ENCODE measurements around the gene TWNK.
"Not testable (repeated sequence)": the region's sequence is repeated elsewhere in the genome, so short reads cannot be mapped to it uniquely, and the experiment has no call there.

Gene TWNK

DNA sequence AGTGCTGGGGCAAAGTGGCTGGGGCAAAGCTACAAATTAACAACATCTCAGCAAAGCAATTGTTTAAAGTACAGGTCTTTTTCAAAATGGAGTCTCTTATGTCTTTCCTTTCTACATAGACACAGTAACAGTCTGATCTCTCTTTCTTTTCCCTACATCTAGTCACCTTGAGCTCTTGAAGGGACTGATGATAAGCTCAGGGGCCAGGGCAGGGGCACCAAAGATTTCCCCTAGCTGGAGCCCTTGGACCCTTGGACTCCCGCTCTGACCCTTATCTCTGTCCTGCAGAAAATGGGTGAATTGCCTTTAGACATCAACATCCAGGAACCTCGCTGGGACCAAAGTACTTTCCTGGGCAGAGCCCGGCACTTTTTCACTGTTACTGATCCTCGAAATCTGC, 47.1 kb downstream of the TWNK start:
- Histone ChIP-seq H3K36me3 (ENCODE audit: control insufficient read depth in 4 of 4, insufficient read depth in 4 of 4, low read length in 3 of 4) (peaks cover 8 to 49% (median 26%) of the 10 kb centered on the region in 4 experiments), H3K4me1 (ENCODE audit: control extremely low read depth in 1 of 4, control insufficient read depth in 4 of 4, insufficient read depth in 4 of 4, low read length in 3 of 4) (peaks cover 2 to 42% (median 32%) of the 10 kb centered on the region in 4 experiments)
- H3K27me3 ChIP-seq (replicated peaks in 2 of 5; ENCODE audit: control insufficient read depth in 4 of 5, insufficient read depth in 5 of 5, low read length in 4 of 5); H3K4me3 ChIP-seq (ENCODE audit: control insufficient read depth in 1 of 7, extremely low read depth in 1 of 7, insufficient read depth in 4 of 7, low read depth in 2 of 7, low read length in 6 of 7); DNase-seq; POLR2A ChIA-PET; H3K27ac ChIP-seq (ENCODE audit: insufficient read depth in 1 of 2, low read depth in 1 of 2, low read length in 2 of 2, poor library complexity in 1 of 2, severe bottlenecking in 2 of 2); H3K9me3 ChIP-seq (ENCODE audit: control extremely low read depth in 1 of 5, control insufficient read depth in 4 of 5, insufficient read depth in 2 of 5, low read depth in 1 of 5, low read length in 4 of 5): not testable (repeated sequence)
- 97% methylated on average over 4 of the region's 4 CpGs for WGBS (ENCODE audit: insufficient coverage)
- CTCF ChIA-PET = interaction anchor here (0.9 to 45.1 kb wide), 7 partner anchors 9 to 107 kb away, joined by 3 to 1574 read pairs (median 4); partner anchors contain the start of gene KAZALD1

DNA sequence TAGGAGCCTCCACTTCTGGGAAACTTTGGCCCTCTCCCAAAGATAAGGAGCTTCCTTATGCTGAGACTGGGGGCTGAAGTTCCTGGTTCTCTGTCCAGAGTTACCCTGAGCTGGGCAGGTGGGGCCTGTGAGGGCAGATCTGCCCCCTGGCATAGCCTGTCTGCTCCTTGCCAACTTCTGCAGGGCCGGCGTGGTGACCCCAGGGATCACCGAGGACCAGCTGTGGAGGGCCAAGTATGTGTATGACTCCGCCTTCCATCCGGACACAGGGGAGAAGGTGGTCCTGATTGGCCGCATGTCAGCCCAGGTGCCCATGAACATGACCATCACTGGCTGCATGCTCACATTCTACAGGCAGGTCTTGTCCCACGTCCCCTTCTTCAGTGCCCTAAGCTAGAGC, 48.0 kb downstream of the TWNK start:
- no peak for DNase-seq
- H3K27ac ChIP-seq (ENCODE audit: insufficient read depth in 1 of 2, low read depth in 1 of 2, low read length in 2 of 2, poor library complexity in 1 of 2, severe bottlenecking in 2 of 2) = no peak overlapping the region
- peaks cover 2 to 37% (median 30%) of the 10 kb centered on the region in 4 experiments for H3K4me1 ChIP-seq (ENCODE audit: control extremely low read depth in 1 of 4, control insufficient read depth in 4 of 4, insufficient read depth in 4 of 4, low read length in 3 of 4)
- peaks cover 8 to 56% (median 26%) of the 10 kb centered on the region in 4 experiments for H3K36me3 ChIP-seq (ENCODE audit: control insufficient read depth in 4 of 4, insufficient read depth in 4 of 4, low read length in 3 of 4)
- no peak overlapping the region for H3K4me3 ChIP-seq (ENCODE audit: control insufficient read depth in 1 of 7, extremely low read depth in 1 of 7, insufficient read depth in 4 of 7, low read depth in 2 of 7, low read length in 6 of 7)
- whole genome bisulfite sequencing (ENCODE audit: insufficient coverage) = 90% methylated on average over 7 of the region's 7 CpGs
- ChIA-PET POLR2A (no interaction called here), CTCF (interaction anchor here (0.9 to 45.1 kb wide), 6 partner anchors 10 to 107 kb away, joined by 3 to 1574 read pairs (median 6); partner anchors contain the start of gene KAZALD1)
- H3K9me3 ChIP-seq (ENCODE audit: control extremely low read depth in 1 of 5, control insufficient read depth in 4 of 5, insufficient read depth in 2 of 5, low read depth in 1 of 5, low read length in 4 of 5) = no peaks in the 10 kb centered on the region
- peaks cover 0 to 1% (median 0%) of the 10 kb centered on the region in 5 experiments for H3K27me3 ChIP-seq (replicated peaks in 2 of 5; ENCODE audit: control insufficient read depth in 4 of 5, insufficient read depth in 5 of 5, low read length in 4 of 5)

DNA sequence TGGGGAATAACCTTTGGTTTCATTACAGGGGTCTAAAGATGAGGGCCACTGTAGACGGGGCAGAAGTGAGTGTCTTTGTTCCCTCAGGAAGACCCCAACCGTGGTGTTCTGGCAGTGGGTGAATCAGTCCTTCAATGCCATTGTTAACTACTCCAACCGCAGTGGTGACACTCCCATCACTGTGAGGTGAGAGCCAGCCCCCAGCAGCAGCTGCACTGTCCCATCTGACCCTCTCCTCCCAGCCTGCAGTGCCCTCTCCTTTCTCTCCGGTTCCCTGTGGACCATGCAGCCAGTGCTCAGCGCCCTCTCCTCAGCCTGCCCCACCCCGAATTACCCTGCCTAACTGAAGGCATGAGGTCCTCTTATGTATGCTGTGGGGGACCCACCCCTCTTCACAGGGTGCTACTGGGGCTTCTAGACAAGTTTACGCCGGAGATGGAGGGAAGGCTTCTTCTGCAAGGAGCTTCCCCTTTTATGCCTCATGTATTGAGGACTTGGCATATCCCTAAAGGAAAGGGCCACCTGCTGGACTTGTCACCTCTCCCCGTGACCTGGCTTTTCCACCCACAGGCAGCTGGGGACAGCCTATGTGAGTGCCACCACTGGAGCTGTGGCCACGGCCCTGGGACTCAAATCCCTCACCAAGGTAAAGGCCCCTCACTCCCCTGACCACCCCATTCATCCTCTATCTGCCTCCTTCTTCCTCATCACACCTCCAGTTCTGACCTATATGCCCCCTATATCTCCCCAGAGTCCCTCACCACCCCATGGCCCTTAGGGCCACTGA, 48.8 kb downstream of the TWNK start:
- no peak for DNase-seq
- ChIA-PET POLR2A (no interaction called here), CTCF (interaction anchor here (1.8 to 45.1 kb wide), 3 partner anchors 18 to 106 kb away, joined by 7 to 1574 read pairs (median 12); partner anchors contain the start of gene KAZALD1)
- 98% methylated on average over 5 of the region's 10 CpGs for WGBS (ENCODE audit: insufficient coverage)
- no peak overlapping the region for H3K4me3 ChIP-seq (ENCODE audit: control insufficient read depth in 1 of 7, extremely low read depth in 1 of 7, insufficient read depth in 4 of 7, low read depth in 2 of 7, low read length in 6 of 7)
- H3K36me3 ChIP-seq (ENCODE audit: control insufficient read depth in 4 of 4, insufficient read depth in 4 of 4, low read length in 3 of 4) = peaks cover 8 to 56% (median 26%) of the 10 kb centered on the region in 4 experiments
- H3K4me1 ChIP-seq (ENCODE audit: control extremely low read depth in 1 of 4, control insufficient read depth in 4 of 4, insufficient read depth in 4 of 4, low read length in 3 of 4) = peaks cover 2 to 33% (median 23%) of the 10 kb centered on the region in 4 experiments
- no peaks in the 10 kb centered on the region for H3K27me3 ChIP-seq (replicated peaks in 2 of 5; ENCODE audit: control insufficient read depth in 4 of 5, insufficient read depth in 5 of 5, low read length in 4 of 5)
- no peaks in the 10 kb centered on the region for H3K9me3 ChIP-seq (ENCODE audit: control extremely low read depth in 1 of 5, control insufficient read depth in 4 of 5, insufficient read depth in 2 of 5, low read depth in 1 of 5, low read length in 4 of 5)
- H3K27ac ChIP-seq (ENCODE audit: insufficient read depth in 1 of 2, low read depth in 1 of 2, low read length in 2 of 2, poor library complexity in 1 of 2, severe bottlenecking in 2 of 2) = no peak overlapping the region

DNA sequence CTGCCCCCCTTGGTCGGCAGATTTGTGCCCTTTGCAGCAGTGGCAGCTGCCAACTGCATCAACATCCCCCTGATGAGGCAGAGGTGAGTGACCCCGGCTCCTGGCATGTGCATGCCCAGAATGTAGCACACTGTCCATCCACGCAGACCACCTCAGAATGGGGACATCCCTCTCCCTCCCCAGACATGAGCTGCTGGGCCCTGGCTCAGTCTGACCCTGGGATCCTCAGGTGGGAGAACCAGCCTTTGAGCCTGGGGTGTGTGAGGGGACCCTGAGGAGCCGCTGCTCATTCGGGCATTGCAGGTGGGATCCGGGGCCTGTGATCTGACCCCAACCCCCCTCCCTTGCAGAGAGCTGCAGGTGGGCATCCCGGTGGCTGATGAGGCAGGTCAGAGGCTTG, 49.4 kb downstream of the TWNK start:
- CTCF ChIA-PET = interaction anchor here (7.7 to 67.5 kb wide), 3 partner anchors 7 to 34 kb away, joined by 71 to 1574 read pairs (median 1574); partner anchors contain the start of genes KAZALD1, PDZD7 and SFXN3

DNA sequence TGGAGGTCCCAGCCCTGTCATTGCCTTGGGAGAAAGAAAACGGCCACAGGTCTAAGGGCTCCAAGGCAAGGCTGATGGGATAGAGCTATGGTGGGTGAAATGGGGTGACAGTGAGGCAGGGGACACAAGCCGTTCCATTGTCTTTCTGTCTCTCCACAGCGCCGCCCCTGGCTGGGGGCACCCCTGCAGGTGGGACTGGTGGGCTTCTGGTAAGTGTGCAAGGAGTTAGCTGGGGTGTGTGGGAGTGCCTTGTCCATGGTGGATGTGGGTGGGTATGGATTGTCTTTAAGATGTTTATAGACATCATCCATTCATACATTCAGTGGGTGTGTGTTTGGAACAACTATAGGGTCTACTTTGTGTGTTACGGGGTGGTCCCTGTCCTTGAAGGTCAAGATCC, 51.1 kb downstream of the TWNK start:
- no peak overlapping the region for H3K27ac ChIP-seq (ENCODE audit: insufficient read depth in 1 of 2, low read depth in 1 of 2, low read length in 2 of 2, poor library complexity in 1 of 2, severe bottlenecking in 2 of 2)
- ChIA-PET CTCF (interaction anchor here (1.1 to 67.5 kb wide), 5 partner anchors 5 to 103 kb away, joined by 3 to 1574 read pairs (median 71); partner anchors contain the start of genes KAZALD1, PDZD7 and SFXN3), POLR2A (no interaction called here)
- no peaks in the 10 kb centered on the region for H3K9me3 ChIP-seq (ENCODE audit: control extremely low read depth in 1 of 5, control insufficient read depth in 4 of 5, insufficient read depth in 2 of 5, low read depth in 1 of 5, low read length in 4 of 5)
- WGBS (ENCODE audit: insufficient coverage) = no CpG with 5 or more reads among the region's 5 CpGs
- no peak overlapping the region for H3K4me3 ChIP-seq (ENCODE audit: control insufficient read depth in 1 of 7, extremely low read depth in 1 of 7, insufficient read depth in 4 of 7, low read depth in 2 of 7, low read length in 6 of 7)
- no peaks in the 10 kb centered on the region for H3K27me3 ChIP-seq (replicated peaks in 2 of 5; ENCODE audit: control insufficient read depth in 4 of 5, insufficient read depth in 5 of 5, low read length in 4 of 5)
- H3K36me3 ChIP-seq (ENCODE audit: control insufficient read depth in 4 of 4, insufficient read depth in 4 of 4, low read length in 3 of 4) = peaks cover 8 to 56% (median 26%) of the 10 kb centered on the region in 4 experiments
- H3K4me1 ChIP-seq (ENCODE audit: control extremely low read depth in 1 of 4, control insufficient read depth in 4 of 4, insufficient read depth in 4 of 4, low read length in 3 of 4) = peaks cover 0 to 31% (median 16%) of the 10 kb centered on the region in 4 experiments
- DNase-seq = no peak

More for the DNA sequence above, 49.4 kb downstream of the TWNK start:
- H3K36me3 ChIP-seq (ENCODE audit: control insufficient read depth in 4 of 4, insufficient read depth in 4 of 4, low read length in 3 of 4) = peaks cover 8 to 56% (median 26%) of the 10 kb centered on the region in 4 experiments
- no peak overlapping the region for H3K27ac ChIP-seq (ENCODE audit: insufficient read depth in 1 of 2, low read depth in 1 of 2, low read length in 2 of 2, poor library complexity in 1 of 2, severe bottlenecking in 2 of 2)
- DNase-seq = no peak
- H3K9me3 ChIP-seq (ENCODE audit: control extremely low read depth in 1 of 5, control insufficient read depth in 4 of 5, insufficient read depth in 2 of 5, low read depth in 1 of 5, low read length in 4 of 5) = no peaks in the 10 kb centered on the region
- POLR2A ChIA-PET = no interaction called here
- H3K27me3 ChIP-seq (replicated peaks in 2 of 5; ENCODE audit: control insufficient read depth in 4 of 5, insufficient read depth in 5 of 5, low read length in 4 of 5) = no peaks in the 10 kb centered on the region
- 91% methylated on average over 7 of the region's 7 CpGs for WGBS (ENCODE audit: insufficient coverage)
- H3K4me3 ChIP-seq (ENCODE audit: control insufficient read depth in 1 of 7, extremely low read depth in 1 of 7, insufficient read depth in 4 of 7, low read depth in 2 of 7, low read length in 6 of 7) = no peak overlapping the region
- H3K4me1 ChIP-seq (ENCODE audit: control extremely low read depth in 1 of 4, control insufficient read depth in 4 of 4, insufficient read depth in 4 of 4, low read length in 3 of 4) = peaks cover 2 to 32% (median 18%) of the 10 kb centered on the region in 4 experiments

DNA sequence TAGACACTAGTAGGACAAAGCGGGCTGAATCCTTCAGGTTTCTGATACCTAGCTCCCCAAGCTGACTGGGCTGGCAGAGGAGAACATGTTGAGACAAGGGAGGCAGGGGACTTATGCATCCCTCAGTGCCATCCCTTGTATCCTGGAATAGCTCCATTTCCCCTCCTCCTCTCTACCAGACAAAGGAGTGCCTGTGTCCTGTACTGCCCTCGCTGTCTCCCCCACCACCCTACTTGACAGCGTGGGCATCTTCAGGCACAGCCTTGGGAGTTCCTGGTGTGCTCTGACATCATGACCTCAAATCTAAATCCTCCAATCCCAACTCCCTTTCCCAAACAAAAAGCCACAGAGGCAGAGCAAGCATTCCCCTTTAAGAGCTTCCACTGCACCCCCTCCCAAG, 52.7 kb downstream of the TWNK start:
- WGBS (ENCODE audit: insufficient coverage) = 100% methylated on average over 2 of the region's 3 CpGs
- peaks cover 0 to 27% (median 18%) of the 10 kb centered on the region in 4 experiments for H3K4me1 ChIP-seq (ENCODE audit: control extremely low read depth in 1 of 4, control insufficient read depth in 4 of 4, insufficient read depth in 4 of 4, low read length in 3 of 4)
- POLR2A ChIA-PET = interaction anchor here (0.6 kb wide), 1 partner anchor 171 kb away, joined by 3 read pairs; no protein-coding TSS in a partner anchor

More for the DNA sequence above, 52.7 kb downstream of the TWNK start:
- H3K27me3 ChIP-seq (replicated peaks in 2 of 5; ENCODE audit: control insufficient read depth in 4 of 5, insufficient read depth in 5 of 5, low read length in 4 of 5) = peaks cover 0 to 2% (median under 1%) of the 10 kb centered on the region in 5 experiments
- no peak overlapping the region for H3K27ac ChIP-seq (ENCODE audit: insufficient read depth in 1 of 2, low read depth in 1 of 2, low read length in 2 of 2, poor library complexity in 1 of 2, severe bottlenecking in 2 of 2)
- no peak overlapping the region for H3K4me3 ChIP-seq (ENCODE audit: control insufficient read depth in 1 of 7, extremely low read depth in 1 of 7, insufficient read depth in 4 of 7, low read depth in 2 of 7, low read length in 6 of 7)
- H3K9me3 ChIP-seq (ENCODE audit: control extremely low read depth in 1 of 5, control insufficient read depth in 4 of 5, insufficient read depth in 2 of 5, low read depth in 1 of 5, low read length in 4 of 5) = no peaks in the 10 kb centered on the region
- peaks cover 8 to 51% (median 25%) of the 10 kb centered on the region in 4 experiments for H3K36me3 ChIP-seq (ENCODE audit: control insufficient read depth in 4 of 4, insufficient read depth in 4 of 4, low read length in 3 of 4)
- CTCF ChIA-PET = interaction anchor here (1.5 to 67.5 kb wide), 5 partner anchors 3 to 102 kb away, joined by 3 to 1574 read pairs (median 71); partner anchors contain the start of genes KAZALD1, PDZD7 and SFXN3
- no peak for DNase-seq

Measured in common myeloid progenitor, CD34-positive (primary cell).